ENCODE data around the gene DEPDC1.

DEPDC1 gene

DNA sequence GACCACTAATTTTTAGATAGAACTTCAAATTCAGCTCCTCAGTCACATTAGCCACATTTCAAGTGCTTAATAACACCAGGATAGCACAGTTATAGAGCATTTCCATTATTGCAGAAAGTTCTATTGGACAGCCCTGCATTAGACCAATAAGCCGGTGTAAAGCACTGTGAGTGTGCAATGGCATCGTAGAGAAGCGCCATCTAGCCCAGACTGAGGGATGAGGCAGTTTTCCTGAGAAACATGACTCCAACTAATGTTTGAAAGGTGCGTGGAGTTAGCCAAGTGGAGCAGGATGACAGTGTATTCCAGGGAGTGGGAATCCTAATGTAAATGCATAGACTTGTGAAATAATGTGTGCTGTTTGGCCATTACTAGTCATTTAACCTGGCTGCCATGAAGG, 54.9 kb downstream of the DEPDC1 start:
- Histone ChIP-seq H3K4me1 (ENCODE audit: low read length) (no peaks in the 10 kb centered on the region), H3K27ac (ENCODE audit: low read length) (no peak overlapping the region), H3K4me2 (ENCODE audit: low read length) (no peak overlapping the region), H4K20me1 (ENCODE audit: insufficient read depth, low read length) (no peaks in the 10 kb centered on the region), H3K9ac (ENCODE audit: low read length) (no peak overlapping the region), H3K79me2 (ENCODE audit: low read length) (no peaks in the 10 kb centered on the region), H2AFZ (ENCODE audit: low read depth, low read length) (no peak overlapping the region), H3K36me3 (replicated peaks; ENCODE audit: low read depth, low read length) (no peaks in the 10 kb centered on the region), H3K4me3 (ENCODE audit: low read length) (no peak overlapping the region), H3K27me3 (ENCODE audit: low read depth, low read length) (no peaks in the 10 kb centered on the region), H3K9me3 (ENCODE audit: insufficient read depth, low read length) (no peaks in the 10 kb centered on the region)
- TF ChIP-seq, protein P1, sequence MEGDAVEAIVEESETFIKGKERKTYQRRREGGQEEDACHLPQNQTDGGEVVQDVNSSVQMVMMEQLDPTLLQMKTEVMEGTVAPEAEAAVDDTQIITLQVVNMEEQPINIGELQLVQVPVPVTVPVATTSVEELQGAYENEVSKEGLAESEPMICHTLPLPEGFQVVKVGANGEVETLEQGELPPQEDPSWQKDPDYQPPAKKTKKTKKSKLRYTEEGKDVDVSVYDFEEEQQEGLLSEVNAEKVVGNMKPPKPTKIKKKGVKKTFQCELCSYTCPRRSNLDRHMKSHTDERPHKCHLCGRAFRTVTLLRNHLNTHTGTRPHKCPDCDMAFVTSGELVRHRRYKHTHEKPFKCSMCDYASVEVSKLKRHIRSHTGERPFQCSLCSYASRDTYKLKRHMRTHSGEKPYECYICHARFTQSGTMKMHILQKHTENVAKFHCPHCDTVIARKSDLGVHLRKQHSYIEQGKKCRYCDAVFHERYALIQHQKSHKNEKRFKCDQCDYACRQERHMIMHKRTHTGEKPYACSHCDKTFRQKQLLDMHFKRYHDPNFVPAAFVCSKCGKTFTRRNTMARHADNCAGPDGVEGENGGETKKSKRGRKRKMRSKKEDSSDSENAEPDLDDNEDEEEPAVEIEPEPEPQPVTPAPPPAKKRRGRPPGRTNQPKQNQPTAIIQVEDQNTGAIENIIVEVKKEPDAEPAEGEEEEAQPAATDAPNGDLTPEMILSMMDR (IDR thresholded peaks at IDR 0.05; ENCODE audit: low read depth, low read length), result no peak
- no peak for TF ChIP-seq EZH2phosphoT487 (IDR thresholded peaks at IDR 0.05; ENCODE audit: low read depth)

DNA sequence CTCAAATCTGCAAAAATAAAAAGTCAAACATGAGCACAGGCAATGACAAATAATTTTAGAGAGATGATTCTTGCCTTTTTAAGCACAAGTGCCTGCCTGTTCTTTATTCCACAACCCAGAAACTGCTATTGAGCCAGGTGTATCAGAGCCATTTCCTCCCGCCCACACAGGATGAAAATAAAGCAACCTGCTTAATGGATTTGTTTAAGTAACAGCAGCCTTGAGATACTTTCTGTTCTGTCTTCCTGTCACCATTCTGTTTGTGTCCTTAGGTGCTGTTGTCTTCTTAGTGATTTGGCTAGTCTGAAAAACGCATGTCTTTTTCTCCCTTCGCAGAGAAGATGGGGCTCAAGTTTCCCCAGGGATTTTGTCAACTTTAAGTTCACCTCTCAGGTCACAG, 58.6 kb downstream of the DEPDC1 start:
- no peak overlapping the region for H3K4me3 ChIP-seq (ENCODE audit: low read length)
- H3K9ac ChIP-seq (ENCODE audit: low read length), result no peak overlapping the region
- no peaks in the 10 kb centered on the region for H3K79me2 ChIP-seq (ENCODE audit: low read length)
- H3K4me1 ChIP-seq (ENCODE audit: low read length), result no peaks in the 10 kb centered on the region
- no peaks in the 10 kb centered on the region for H3K36me3 ChIP-seq (replicated peaks; ENCODE audit: low read depth, low read length)
- no peaks in the 10 kb centered on the region for H4K20me1 ChIP-seq (ENCODE audit: insufficient read depth, low read length)
- H2AFZ ChIP-seq (ENCODE audit: low read depth, low read length), result no peak overlapping the region
- no peak overlapping the region for H3K4me2 ChIP-seq (ENCODE audit: low read length)
- H3K27ac ChIP-seq (ENCODE audit: low read length), result no peak overlapping the region
- H3K27me3 ChIP-seq (ENCODE audit: low read depth, low read length), result no peaks in the 10 kb centered on the region
- TF ChIP-seq, protein P1 (IDR thresholded peaks at IDR 0.05; ENCODE audit: low read depth, low read length), result no peak
- no peak for TF ChIP-seq EZH2phosphoT487 (IDR thresholded peaks at IDR 0.05; ENCODE audit: low read depth)
- H3K9me3 ChIP-seq (ENCODE audit: insufficient read depth, low read length), result no peaks in the 10 kb centered on the region

DNA sequence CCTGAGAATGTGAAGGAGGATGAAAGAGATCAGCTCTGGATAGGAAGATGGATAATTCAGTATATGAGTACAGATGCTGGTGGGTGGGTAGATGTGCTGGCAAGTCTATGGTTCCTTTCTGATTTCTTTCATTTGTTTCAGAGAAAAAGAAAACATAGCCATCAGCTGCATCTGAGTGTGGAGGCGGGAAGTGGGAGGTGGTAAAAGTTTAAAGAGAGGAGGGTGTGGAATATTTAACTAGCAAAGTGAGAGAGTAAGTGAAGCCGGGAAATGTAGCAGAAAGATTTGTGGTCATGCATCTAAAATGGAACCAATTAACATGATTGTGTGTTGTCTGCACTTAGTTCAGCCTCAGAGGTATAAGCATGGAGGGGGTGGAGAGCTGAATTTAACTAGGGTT, 63.5 kb downstream of the DEPDC1 start:
- H2AFZ ChIP-seq (ENCODE audit: low read depth, low read length), result no peak overlapping the region
- no peak overlapping the region for H3K9ac ChIP-seq (ENCODE audit: low read length)
- no peaks in the 10 kb centered on the region for H3K4me1 ChIP-seq (ENCODE audit: low read length)
- no peak overlapping the region for H3K4me3 ChIP-seq (ENCODE audit: low read length)
- no peaks in the 10 kb centered on the region for H4K20me1 ChIP-seq (ENCODE audit: insufficient read depth, low read length)
- H3K36me3 ChIP-seq (replicated peaks; ENCODE audit: low read depth, low read length), result no peaks in the 10 kb centered on the region
- H3K79me2 ChIP-seq (ENCODE audit: low read length), result no peaks in the 10 kb centered on the region
- H3K27ac ChIP-seq (ENCODE audit: low read length), result no peak overlapping the region
- no peak overlapping the region for H3K4me2 ChIP-seq (ENCODE audit: low read length)
- TF ChIP-seq EZH2phosphoT487 (IDR thresholded peaks at IDR 0.05; ENCODE audit: low read depth), result no peak
- TF ChIP-seq, protein P1 (IDR thresholded peaks at IDR 0.05; ENCODE audit: low read depth, low read length), result no peak
- no peaks in the 10 kb centered on the region for H3K9me3 ChIP-seq (ENCODE audit: insufficient read depth, low read length)
- H3K27me3 ChIP-seq (ENCODE audit: low read depth, low read length), result no peaks in the 10 kb centered on the region

DNA sequence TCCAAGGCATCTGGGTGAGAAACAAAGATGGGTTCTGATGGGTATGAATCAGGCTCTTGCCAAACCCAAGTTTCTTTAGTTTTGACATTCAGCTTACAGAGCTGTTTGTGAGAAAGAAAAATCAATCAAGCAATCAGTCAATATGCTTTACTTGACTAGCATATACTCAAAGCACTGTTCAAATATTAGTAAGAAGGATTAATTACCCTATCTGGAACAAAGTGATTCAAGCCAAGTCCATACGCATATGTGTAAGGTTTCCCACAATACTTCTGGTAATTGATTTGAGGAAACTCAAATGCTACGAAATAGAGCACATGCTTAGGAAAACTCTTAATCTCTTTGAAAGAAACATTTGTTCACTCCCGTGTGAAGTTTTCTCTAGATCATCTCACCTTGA, 65.8 kb downstream of the DEPDC1 start:
- Histone ChIP-seq H4K20me1 (ENCODE audit: insufficient read depth, low read length) (no peaks in the 10 kb centered on the region), H3K9ac (ENCODE audit: low read length) (no peak overlapping the region), H3K27ac (ENCODE audit: low read length) (no peak overlapping the region), H3K4me3 (ENCODE audit: low read length) (no peak overlapping the region), H3K79me2 (ENCODE audit: low read length) (no peaks in the 10 kb centered on the region), H3K9me3 (ENCODE audit: insufficient read depth, low read length) (no peaks in the 10 kb centered on the region), H3K36me3 (replicated peaks; ENCODE audit: low read depth, low read length) (no peaks in the 10 kb centered on the region), H2AFZ (ENCODE audit: low read depth, low read length) (no peak overlapping the region), H3K27me3 (ENCODE audit: low read depth, low read length) (no peaks in the 10 kb centered on the region), H3K4me2 (ENCODE audit: low read length) (no peak overlapping the region), H3K4me1 (ENCODE audit: low read length) (no peaks in the 10 kb centered on the region)
- TF ChIP-seq, protein P1 (IDR thresholded peaks at IDR 0.05; ENCODE audit: low read depth, low read length), result no peak
- no peak for TF ChIP-seq EZH2phosphoT487 (IDR thresholded peaks at IDR 0.05; ENCODE audit: low read depth)
